ENCODE measurements around the gene BEGAIN. TPM values are rescaled to one million over a fixed set of nuclear protein-coding genes. Genes with fewer than 3 reads are reported as not detected.

BEGAIN gene
- total and polyA plus RNA-seq, 2 donors (not counting 3 experiments of a cell fraction or from before 2014, with no cell fraction given), result 0.49 TPM; not detected in 1

DNA sequence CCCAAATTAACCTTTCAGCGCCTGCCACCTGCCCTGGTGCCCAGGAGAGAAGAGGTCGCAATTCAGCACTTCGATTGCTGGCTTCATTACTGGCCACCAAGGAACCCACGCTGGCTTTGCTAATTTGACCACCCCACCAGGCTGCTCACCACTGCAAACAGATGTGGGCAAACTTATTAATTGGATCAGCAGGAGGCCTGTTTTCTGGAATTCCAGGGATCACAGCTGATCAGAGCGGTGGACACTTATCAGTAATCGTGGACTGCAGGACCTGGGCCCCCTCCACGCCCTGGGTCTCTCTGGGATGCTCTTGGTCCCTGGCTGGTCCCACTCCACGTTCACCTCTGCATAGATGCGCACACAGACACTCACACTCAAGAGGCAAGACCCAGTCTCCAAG, 27.8 kb downstream of the BEGAIN start:
- Histone ChIP-seq H3K27ac (ENCODE audit: insufficient read depth, low read depth, low read length) (no peak overlapping the region), H3K79me2 (ENCODE audit: control insufficient read depth, insufficient read depth, low read length) (no peaks in the 10 kb centered on the region), H3K4me2 (ENCODE audit: insufficient read depth, low read length) (no peak overlapping the region), H2AFZ (ENCODE audit: low read depth, low read length) (no peak overlapping the region), H3K4me3 (replicated peaks in 1 of 3; ENCODE audit: insufficient read depth in 1 of 3, low read depth in 1 of 3, low read length in 3 of 3) (no peak overlapping the region), H3K9me1 (replicated peaks; ENCODE audit: control insufficient read depth, extremely low read depth, insufficient read depth, low read length) (no peaks in the 10 kb centered on the region), H3K9ac (replicated peaks; ENCODE audit: extremely low read depth, insufficient read depth, low read length) (no peak overlapping the region), H3K27me3 (ENCODE audit: control insufficient read depth in 2 of 2, insufficient read depth in 2 of 2, low read length in 2 of 2) (no peaks in the 10 kb centered on the region), H3K9me3 (replicated peaks; ENCODE audit: control insufficient read depth, insufficient read depth, low read length) (no peaks in the 10 kb centered on the region), H4K20me1 (replicated peaks; ENCODE audit: control insufficient read depth, extremely low read depth, insufficient read depth, low read length) (no peaks in the 10 kb centered on the region), H3K4me1 (ENCODE audit: control insufficient read depth, extremely low read depth, insufficient read depth, low read length) (no peaks in the 10 kb centered on the region), H3K36me3 (ENCODE audit: control insufficient read depth in 2 of 2, extremely low read depth in 1 of 2, insufficient read depth in 2 of 2, low read length in 2 of 2) (no peaks in the 10 kb centered on the region)
- CTCF ChIA-PET, result interaction anchor here (1.1 kb wide), 1 partner anchor 15 kb away, joined by 3 read pairs; no protein-coding TSS in a partner anchor
- no peak for FAIRE-seq
- DNase-seq (ENCODE audit: low read depth, low spot score), result no peak
- TF ChIP-seq POLR2AphosphoS5 (IDR thresholded peaks at IDR 0.05; ENCODE audit: insufficient read depth, low read depth, low read length) (no peak), GATA2 (IDR thresholded peaks at IDR 0.05; ENCODE audit: insufficient read depth, insufficient read length, low read depth, low read length) (no peak)
- no TSS peak for BruUV-seq (replicated peaks)
- dilution Hi-C loops (cut with MboI; ENCODE audit: extremely low pct_ligation_motif_present, low sequenced_read_pairs) (no loop called here), intact Hi-C loops (cut with micrococcal nuclease) (no loop called here)
- POLR2A ChIA-PET, result no interaction called here

DNA sequence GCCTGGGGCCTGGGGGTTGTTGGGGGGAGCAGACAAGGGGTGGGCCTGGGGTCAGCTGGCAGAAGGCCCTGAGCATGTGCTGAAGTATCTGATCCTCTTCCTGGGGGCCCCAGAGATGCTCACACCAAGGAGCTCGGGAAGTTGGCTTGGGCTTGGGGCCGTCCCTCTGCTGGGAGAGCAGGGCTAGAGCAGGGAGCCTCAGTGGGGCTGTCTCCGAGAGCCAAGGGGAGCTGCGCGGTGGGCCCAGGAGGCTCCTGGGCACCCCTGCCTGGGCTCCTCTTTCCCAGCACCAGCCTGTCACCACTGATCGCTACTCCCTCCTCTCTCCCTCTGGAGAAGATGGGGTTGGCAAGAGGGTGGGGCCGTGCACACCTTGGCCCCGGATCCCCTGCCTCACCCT, 28.3 kb downstream of the BEGAIN start:
- Histone ChIP-seq H3K9me3 (replicated peaks; ENCODE audit: control insufficient read depth, insufficient read depth, low read length) (no peaks in the 10 kb centered on the region), H3K27me3 (ENCODE audit: control insufficient read depth in 2 of 2, insufficient read depth in 2 of 2, low read length in 2 of 2) (no peaks in the 10 kb centered on the region), H3K36me3 (ENCODE audit: control insufficient read depth in 2 of 2, extremely low read depth in 1 of 2, insufficient read depth in 2 of 2, low read length in 2 of 2) (no peaks in the 10 kb centered on the region), H3K9ac (replicated peaks; ENCODE audit: extremely low read depth, insufficient read depth, low read length) (no peak overlapping the region), H3K9me1 (replicated peaks; ENCODE audit: control insufficient read depth, extremely low read depth, insufficient read depth, low read length) (no peaks in the 10 kb centered on the region), H3K4me3 (replicated peaks in 1 of 3; ENCODE audit: insufficient read depth in 1 of 3, low read depth in 1 of 3, low read length in 3 of 3) (no peak overlapping the region), H2AFZ (ENCODE audit: low read depth, low read length) (no peak overlapping the region), H3K4me2 (ENCODE audit: insufficient read depth, low read length) (no peak overlapping the region), H3K79me2 (ENCODE audit: control insufficient read depth, insufficient read depth, low read length) (no peaks in the 10 kb centered on the region), H3K27ac (ENCODE audit: insufficient read depth, low read depth, low read length) (no peak overlapping the region), H3K4me1 (ENCODE audit: control insufficient read depth, extremely low read depth, insufficient read depth, low read length) (no peaks in the 10 kb centered on the region), H4K20me1 (replicated peaks; ENCODE audit: control insufficient read depth, extremely low read depth, insufficient read depth, low read length) (no peaks in the 10 kb centered on the region)
- CTCF ChIA-PET, result no interaction called here
- FAIRE-seq (no peak), DNase-seq (ENCODE audit: low read depth, low spot score) (no peak)
- POLR2A ChIA-PET, result no interaction called here
- intact Hi-C loops (cut with micrococcal nuclease), result no loop called here
- TF ChIP-seq POLR2A (IDR thresholded peaks at IDR 0.05; ENCODE audit: low read depth, low read length), result no peak
- TF ChIP-seq, protein P1, sequence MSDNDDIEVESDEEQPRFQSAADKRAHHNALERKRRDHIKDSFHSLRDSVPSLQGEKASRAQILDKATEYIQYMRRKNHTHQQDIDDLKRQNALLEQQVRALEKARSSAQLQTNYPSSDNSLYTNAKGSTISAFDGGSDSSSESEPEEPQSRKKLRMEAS (IDR thresholded peaks at IDR 0.05; ENCODE audit: insufficient read depth, insufficient read length), result no peak
- no peak for TF ChIP-seq EZH2 (IDR thresholded peaks at IDR 0.05; ENCODE audit: borderline replicate concordance, low read depth, low read length, severe bottlenecking)
- TF ChIP-seq, protein P2, sequence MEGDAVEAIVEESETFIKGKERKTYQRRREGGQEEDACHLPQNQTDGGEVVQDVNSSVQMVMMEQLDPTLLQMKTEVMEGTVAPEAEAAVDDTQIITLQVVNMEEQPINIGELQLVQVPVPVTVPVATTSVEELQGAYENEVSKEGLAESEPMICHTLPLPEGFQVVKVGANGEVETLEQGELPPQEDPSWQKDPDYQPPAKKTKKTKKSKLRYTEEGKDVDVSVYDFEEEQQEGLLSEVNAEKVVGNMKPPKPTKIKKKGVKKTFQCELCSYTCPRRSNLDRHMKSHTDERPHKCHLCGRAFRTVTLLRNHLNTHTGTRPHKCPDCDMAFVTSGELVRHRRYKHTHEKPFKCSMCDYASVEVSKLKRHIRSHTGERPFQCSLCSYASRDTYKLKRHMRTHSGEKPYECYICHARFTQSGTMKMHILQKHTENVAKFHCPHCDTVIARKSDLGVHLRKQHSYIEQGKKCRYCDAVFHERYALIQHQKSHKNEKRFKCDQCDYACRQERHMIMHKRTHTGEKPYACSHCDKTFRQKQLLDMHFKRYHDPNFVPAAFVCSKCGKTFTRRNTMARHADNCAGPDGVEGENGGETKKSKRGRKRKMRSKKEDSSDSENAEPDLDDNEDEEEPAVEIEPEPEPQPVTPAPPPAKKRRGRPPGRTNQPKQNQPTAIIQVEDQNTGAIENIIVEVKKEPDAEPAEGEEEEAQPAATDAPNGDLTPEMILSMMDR (IDR thresholded peaks at IDR 0.05; ENCODE audit: extremely low read depth in 1 of 2, insufficient read depth in 1 of 2, low read depth in 1 of 2, low read length in 2 of 2), result no peak
- TF ChIP-seq GATA2 (IDR thresholded peaks at IDR 0.05; ENCODE audit: insufficient read depth, insufficient read length, low read depth, low read length), result no peak
- TF ChIP-seq JUN (IDR thresholded peaks at IDR 0.05; ENCODE audit: borderline replicate concordance, insufficient read depth, insufficient read length, low read depth), result no peak
- no peak for TF ChIP-seq POLR2AphosphoS5 (IDR thresholded peaks at IDR 0.05; ENCODE audit: insufficient read depth, low read depth, low read length)
- TF ChIP-seq MYC (IDR thresholded peaks at IDR 0.05; ENCODE audit: low read depth, low read length), result no peak
- no peak for TF ChIP-seq FOS (IDR thresholded peaks at IDR 0.05; ENCODE audit: borderline replicate concordance, insufficient read depth, low read length)
- dilution Hi-C loops (cut with MboI; ENCODE audit: extremely low pct_ligation_motif_present, low sequenced_read_pairs), result no loop called here
- BruUV-seq (replicated peaks), result no TSS peak
